Measurements from ENCODE around the gene CLMP.

DNA sequence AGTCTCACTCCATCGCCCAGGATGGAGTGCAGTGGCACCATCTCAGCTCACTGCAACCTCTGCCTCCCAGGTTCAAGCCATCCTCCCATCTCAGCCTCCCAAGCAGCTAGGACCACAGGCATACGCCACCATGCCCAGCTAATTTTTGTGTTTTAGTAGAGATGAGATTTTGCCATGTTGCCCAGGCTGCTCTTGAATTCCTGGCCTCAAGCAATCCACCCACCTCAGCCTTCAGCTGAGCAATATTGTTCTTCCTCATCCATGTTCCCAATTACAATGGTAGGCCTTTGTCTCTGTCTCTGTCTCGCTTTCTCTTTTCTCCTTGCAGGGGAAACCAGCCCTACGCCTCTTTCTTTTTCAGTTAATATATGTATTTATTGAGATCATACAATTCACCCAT is 143.4 kb downstream of the CLMP start:
- TF ChIP-seq POLR2AphosphoS5 (IDR thresholded peaks at IDR 0.05; ENCODE audit: low read depth, low read length) (no peak), TAF1 (IDR thresholded peaks at IDR 0.05; ENCODE audit: borderline replicate concordance, insufficient read depth, low read length) (no peak), SIN3A (IDR thresholded peaks at IDR 0.05; ENCODE audit: borderline replicate concordance, insufficient read depth, low read length) (no peak), FOXP2 (optimal IDR thresholded peaks at IDR 0.05; ENCODE audit: borderline replicate concordance, extremely low read depth, extremely low read length, insufficient read depth) (no peak)
- TF ChIP-seq, protein P1, sequence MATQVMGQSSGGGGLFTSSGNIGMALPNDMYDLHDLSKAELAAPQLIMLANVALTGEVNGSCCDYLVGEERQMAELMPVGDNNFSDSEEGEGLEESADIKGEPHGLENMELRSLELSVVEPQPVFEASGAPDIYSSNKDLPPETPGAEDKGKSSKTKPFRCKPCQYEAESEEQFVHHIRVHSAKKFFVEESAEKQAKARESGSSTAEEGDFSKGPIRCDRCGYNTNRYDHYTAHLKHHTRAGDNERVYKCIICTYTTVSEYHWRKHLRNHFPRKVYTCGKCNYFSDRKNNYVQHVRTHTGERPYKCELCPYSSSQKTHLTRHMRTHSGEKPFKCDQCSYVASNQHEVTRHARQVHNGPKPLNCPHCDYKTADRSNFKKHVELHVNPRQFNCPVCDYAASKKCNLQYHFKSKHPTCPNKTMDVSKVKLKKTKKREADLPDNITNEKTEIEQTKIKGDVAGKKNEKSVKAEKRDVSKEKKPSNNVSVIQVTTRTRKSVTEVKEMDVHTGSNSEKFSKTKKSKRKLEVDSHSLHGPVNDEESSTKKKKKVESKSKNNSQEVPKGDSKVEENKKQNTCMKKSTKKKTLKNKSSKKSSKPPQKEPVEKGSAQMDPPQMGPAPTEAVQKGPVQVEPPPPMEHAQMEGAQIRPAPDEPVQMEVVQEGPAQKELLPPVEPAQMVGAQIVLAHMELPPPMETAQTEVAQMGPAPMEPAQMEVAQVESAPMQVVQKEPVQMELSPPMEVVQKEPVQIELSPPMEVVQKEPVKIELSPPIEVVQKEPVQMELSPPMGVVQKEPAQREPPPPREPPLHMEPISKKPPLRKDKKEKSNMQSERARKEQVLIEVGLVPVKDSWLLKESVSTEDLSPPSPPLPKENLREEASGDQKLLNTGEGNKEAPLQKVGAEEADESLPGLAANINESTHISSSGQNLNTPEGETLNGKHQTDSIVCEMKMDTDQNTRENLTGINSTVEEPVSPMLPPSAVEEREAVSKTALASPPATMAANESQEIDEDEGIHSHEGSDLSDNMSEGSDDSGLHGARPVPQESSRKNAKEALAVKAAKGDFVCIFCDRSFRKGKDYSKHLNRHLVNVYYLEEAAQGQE (IDR thresholded peaks at IDR 0.05; ENCODE audit: insufficient read depth in 1 of 2, low read depth in 2 of 2, low read length in 2 of 2): no peak

Data from PFSK-1 (cell line).